ENCODE results near the gene CRNKL1.

Gene CRNKL1

GRCh38 chr20:20017001-20017843 lies 35.0 kb downstream of the CRNKL1 start, which contains the start of gene NAA20:
Gene NAA20 (plus strand): TSS chr20:20017362. CDS start chr20:20017397, 35 bp downstream.
- H3K79me2 ChIP-seq (ENCODE audit: insufficient read depth, low read length) = peaks cover 48% of the 10 kb centered on the region
- no peaks in the 10 kb centered on the region for H3K36me3 ChIP-seq (ENCODE audit: low read length)
- TF ChIP-seq EZH2phosphoT487 (conservative IDR thresholded peaks at IDR 0.05; ENCODE audit: low read length) = no peak
- TF ChIP-seq, protein P1, sequence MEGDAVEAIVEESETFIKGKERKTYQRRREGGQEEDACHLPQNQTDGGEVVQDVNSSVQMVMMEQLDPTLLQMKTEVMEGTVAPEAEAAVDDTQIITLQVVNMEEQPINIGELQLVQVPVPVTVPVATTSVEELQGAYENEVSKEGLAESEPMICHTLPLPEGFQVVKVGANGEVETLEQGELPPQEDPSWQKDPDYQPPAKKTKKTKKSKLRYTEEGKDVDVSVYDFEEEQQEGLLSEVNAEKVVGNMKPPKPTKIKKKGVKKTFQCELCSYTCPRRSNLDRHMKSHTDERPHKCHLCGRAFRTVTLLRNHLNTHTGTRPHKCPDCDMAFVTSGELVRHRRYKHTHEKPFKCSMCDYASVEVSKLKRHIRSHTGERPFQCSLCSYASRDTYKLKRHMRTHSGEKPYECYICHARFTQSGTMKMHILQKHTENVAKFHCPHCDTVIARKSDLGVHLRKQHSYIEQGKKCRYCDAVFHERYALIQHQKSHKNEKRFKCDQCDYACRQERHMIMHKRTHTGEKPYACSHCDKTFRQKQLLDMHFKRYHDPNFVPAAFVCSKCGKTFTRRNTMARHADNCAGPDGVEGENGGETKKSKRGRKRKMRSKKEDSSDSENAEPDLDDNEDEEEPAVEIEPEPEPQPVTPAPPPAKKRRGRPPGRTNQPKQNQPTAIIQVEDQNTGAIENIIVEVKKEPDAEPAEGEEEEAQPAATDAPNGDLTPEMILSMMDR (IDR thresholded peaks at IDR 0.05; ENCODE audit: insufficient read depth, low read length, poor library complexity, severe bottlenecking) = no peak
- H3F3A ChIP-seq (ENCODE audit: insufficient read depth) = peaks cover 6% of the 10 kb centered on the region; the same call in 1 of the 2 replicates
- H3K27me3 ChIP-seq (ENCODE audit: low read length) = no peaks in the 10 kb centered on the region
- no peak within 1 kb of the TSS; the same call in 1 of the 2 replicates for H3K27ac ChIP-seq (ENCODE audit: low read depth, low read length)
- H3K9me2 ChIP-seq (replicated peaks; ENCODE audit: insufficient read depth, low read length) = no peaks in the 10 kb centered on the region
- no peaks in the 10 kb centered on the region for H3K9me3 ChIP-seq (ENCODE audit: insufficient read depth, low read length)
- peak within 1 kb of the TSS; percentile 83 for H3K4me2 ChIP-seq (ENCODE audit: low read depth, low read length, poor library complexity, severe bottlenecking)
- peak within 1 kb of the TSS; percentile 95 for H2AFZ ChIP-seq (ENCODE audit: low read depth, low read length, severe bottlenecking)
- H3K4me3 ChIP-seq (ENCODE audit: insufficient read depth, low read length, poor library complexity, severe bottlenecking) = peak within 1 kb of the TSS; percentile 76
- H3K9ac ChIP-seq (ENCODE audit: low read length) = peak within 1 kb of the TSS; percentile 87
- H4K20me1 ChIP-seq (ENCODE audit: low read depth, low read length) = peaks cover 6% of the 10 kb centered on the region; the same call in 1 of the 2 replicates

DNA sequence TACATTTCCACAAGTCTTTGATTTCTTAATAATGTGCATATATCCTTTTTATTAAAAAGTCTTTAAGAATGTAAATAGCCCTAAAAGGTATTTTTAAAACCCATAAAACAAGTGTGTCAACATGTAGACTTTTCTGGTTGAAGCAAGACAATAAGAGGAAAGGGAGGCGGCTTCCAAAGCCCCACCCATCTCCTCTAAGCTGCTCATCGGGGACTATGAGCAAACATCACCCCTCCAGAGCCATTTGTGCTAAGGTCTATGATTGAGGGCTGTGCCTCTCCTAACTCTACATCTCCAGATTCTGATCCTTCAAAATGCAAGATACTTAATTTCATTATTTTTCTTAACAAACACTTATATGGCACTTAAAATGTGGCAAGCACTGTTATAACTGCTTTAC lies 37.6 kb downstream of the CRNKL1 start:
- Histone ChIP-seq H3K79me2 (ENCODE audit: insufficient read depth, low read length) (peaks cover 24% of the 10 kb centered on the region), H3K4me3 (ENCODE audit: insufficient read depth, low read length, poor library complexity, severe bottlenecking) (no peak overlapping the region), H3K9me3 (ENCODE audit: insufficient read depth, low read length) (no peaks in the 10 kb centered on the region), H2AFZ (ENCODE audit: low read depth, low read length, severe bottlenecking) (no peak overlapping the region), H3K36me3 (ENCODE audit: low read length) (no peaks in the 10 kb centered on the region), H3F3A (ENCODE audit: insufficient read depth) (peaks cover 6% of the 10 kb centered on the region; the same call in 1 of the 2 replicates), H3K9me2 (replicated peaks; ENCODE audit: insufficient read depth, low read length) (no peaks in the 10 kb centered on the region), H3K27me3 (ENCODE audit: low read length) (no peaks in the 10 kb centered on the region), H3K9ac (ENCODE audit: low read length) (no peak overlapping the region), H3K27ac (ENCODE audit: low read depth, low read length) (no peak overlapping the region), H3K4me2 (ENCODE audit: low read depth, low read length, poor library complexity, severe bottlenecking) (no peak overlapping the region), H4K20me1 (ENCODE audit: low read depth, low read length) (no peaks in the 10 kb centered on the region)
- no peak for TF ChIP-seq EZH2phosphoT487 (conservative IDR thresholded peaks at IDR 0.05; ENCODE audit: low read length)
- TF ChIP-seq, protein P1 (IDR thresholded peaks at IDR 0.05; ENCODE audit: insufficient read depth, low read length, poor library complexity, severe bottlenecking) = no peak

- Histone ChIP-seq H3F3A (ENCODE audit: insufficient read depth) (peaks cover 6% of the 10 kb centered on the region; the same call in 1 of the 2 replicates), H3K9me3 (ENCODE audit: insufficient read depth, low read length) (no peaks in the 10 kb centered on the region), H3K4me3 (ENCODE audit: insufficient read depth, low read length, poor library complexity, severe bottlenecking) (no peak overlapping the region), H2AFZ (ENCODE audit: low read depth, low read length, severe bottlenecking) (no peak overlapping the region), H3K4me2 (ENCODE audit: low read depth, low read length, poor library complexity, severe bottlenecking) (no peak overlapping the region), H3K27ac (ENCODE audit: low read depth, low read length) (no peak overlapping the region), H4K20me1 (ENCODE audit: low read depth, low read length) (no peaks in the 10 kb centered on the region), H3K9ac (ENCODE audit: low read length) (no peak overlapping the region), H3K9me2 (replicated peaks; ENCODE audit: insufficient read depth, low read length) (no peaks in the 10 kb centered on the region), H3K79me2 (ENCODE audit: insufficient read depth, low read length) (peaks cover 3% of the 10 kb centered on the region; the same call in 1 of the 2 replicates), H3K36me3 (ENCODE audit: low read length) (no peaks in the 10 kb centered on the region), H3K27me3 (ENCODE audit: low read length) (no peaks in the 10 kb centered on the region)
- TF ChIP-seq EZH2phosphoT487 (conservative IDR thresholded peaks at IDR 0.05; ENCODE audit: low read length) = no peak
- TF ChIP-seq, protein P1 (IDR thresholded peaks at IDR 0.05; ENCODE audit: insufficient read depth, low read length, poor library complexity, severe bottlenecking) = no peak
Measured at GRCh38 chr20:20012541-20012940, 39.7 kb downstream of the CRNKL1 start.
